Heart left ventricle (tissue), 16 donors: ENCODE results near the gene FREM1. TPM values are rescaled to one million over a fixed set of nuclear protein-coding genes. Genes with fewer than 3 reads are reported as not detected.

Source experiments
- ATAC-seq, 4 donors: fragments of 200-7000 bp; cut with Tn5 transposase; one replicate each; pipeline ENCODE4 v1.9.1; 2020 to 2022; ENCODE audit warnings: moderate library complexity in 4 of 4, mild to moderate bottlenecking in 3 of 4, moderate number of reproducible peaks in 1 of 4
- DNase-seq, 5 donors: peaks; one replicate each; pipeline ENCODE4 v3.0.0-alpha.2; 2020
- H3K27ac ChIP-seq, 12 donors: fragments of 200-600 bp; sonication (generic) in 4 of 12; one replicate each; pipeline versions ENCODE4 v1.5.0 to v1.8.0; 2016 to 2022; ENCODE audit warnings: mild to moderate bottlenecking in 2 of 12
- H3K27me3 ChIP-seq, 9 donors: fragments of 200-600 bp; sonication (generic) in 2 of 9; one replicate each; pipeline versions ENCODE4 v1.5.1 to v1.8.0; 2016 to 2022; ENCODE audit warnings: mild to moderate bottlenecking in 3 of 9
- H3K36me3 ChIP-seq, 9 donors: fragments of 200-600 bp; sonication (generic) in 2 of 9; one replicate each; pipeline versions ENCODE4 v1.5.0 to v1.8.0; 2018 to 2022; ENCODE audit warnings: mild to moderate bottlenecking in 2 of 9
- H3K4me1 ChIP-seq, 12 donors: fragments of 200-600 bp; sonication (generic) in 4 of 12; one replicate each; pipeline versions ENCODE4 v1.5.0 to v1.8.0; 2016 to 2022; ENCODE audit warnings: mild to moderate bottlenecking in 3 of 12
- H3K4me3 ChIP-seq, 12 donors: fragments of 200-600 bp; sonication (generic) in 4 of 12; one replicate each; pipeline versions ENCODE4 v1.5.0 to v1.8.0; 2017 to 2022; ENCODE audit warnings: mild to moderate bottlenecking in 9 of 12, moderate library complexity in 4 of 12
- H3K9me3 ChIP-seq, 12 donors: fragments of 200-600 bp; sonication (generic) in 4 of 12; one replicate each; pipeline versions ENCODE4 v1.5.0 to v1.8.0; 2016 to 2022; ENCODE audit warnings: mild to moderate bottlenecking in 1 of 12
- POLR2A ChIP-seq, 2 donors: fragments of 450-650 bp; IDR thresholded peaks; one replicate each; pipeline ENCODE4 v1.6.1; 2017; ENCODE audit warnings: antibody characterized with exemption in 2 of 2, mild to moderate bottlenecking in 2 of 2, moderate library complexity in 2 of 2
- WGBS, 4 donors: extraction: QIAGEN DNeasy Blood & Tissue Kit in 2 of 4; methylation state at CpG; one replicate each; pipeline versions ENCODE4 v1.1.5 to v1.1.7; 2013 to 2018; 5-methylcytosine and 5-hydroxymethylcytosine counted together
- intact Hi-C, 10 donors: fragments of 100-400 bp; cut with DNase I; formaldehyde crosslinking; loops; one replicate each; pipeline versions ENCODE4 v1.11.1 to v1.14.2; 2022
- polyA plus RNA-seq, 2 donors: library from polyadenylated mRNA; stranded (reverse); fragments of 200-250 nt; gene quantifications; one replicate each; pipeline ENCODE4 v1.2.3, GENCODE V29; 2013
- total RNA-seq, 9 donors: library from RNA; depleted of rRNA in 2 of 9; stranded (reverse); fragments of >200 nt in 2 of 9; fragmentation: NEBNext Ultra II Directional in 3 of 9; extraction: Animal tissue kit (Norgen Biotek cat#: 25700) in 3 of 9; gene quantifications; one replicate each; pipeline versions ENCODE4 v1.1.0 to v1.2.4, GENCODE V29; 2016 to 2023
- TF ChIP-seq, protein P1 (sequence below), 12 donors: fragments of 200-600 bp; sonication (generic) in 4 of 12; IDR thresholded peaks; one replicate each; pipeline versions ENCODE4 v1.5.0 to v1.8.0; 2018 to 2022; ENCODE audit warnings: antibody characterized with exemption in 12 of 12, mild to moderate bottlenecking in 5 of 12
- donor health status: ischemic (EF 13 %, LVEDD 7.1; RV severe dilation, severe dysfunction).
- donor health status: healthy with polysubstance abuse.
- donor health status: DM: no; HTN: yes; CAD: no.
- donor health status: DM: no; HTN: no; CAD: no.
- donor health status: ischemic (EF 25% LVEDD 6.9; RV normal size, moderate dysfunction).
- donor health status: ischemic (EF 25% LVEDD 5.7; RV mildly dilated, moderate dysfunction).
- donor health status: healthy.
- donor health status: DM: yes; HTN: yes; CAD: no.
- donor health status: ischemic (EF 35%, LVEDD 5.7; RV mildly dilated, moderate dysfunction).
- donor health status: nonischemic (EF 11% LVEDD 7.7; RV severe dilation, severe dysfunction).
- donor health status: DM: yes; HTN: yes; CAD: no.
- donor health status: PGD.
- donor health status: ischemic (EF 29% LVEDD 5.4; RV normal size, mild dysfunction).
- donor health status: nonischemic (EF 23%, LVEDD 6.1; RV moderate dilation, normal function).

The FREM1 gene
- total and polyA plus RNA-seq, 11 donors: 0.29 to 6.5 (median 1.9) TPM

DNA sequence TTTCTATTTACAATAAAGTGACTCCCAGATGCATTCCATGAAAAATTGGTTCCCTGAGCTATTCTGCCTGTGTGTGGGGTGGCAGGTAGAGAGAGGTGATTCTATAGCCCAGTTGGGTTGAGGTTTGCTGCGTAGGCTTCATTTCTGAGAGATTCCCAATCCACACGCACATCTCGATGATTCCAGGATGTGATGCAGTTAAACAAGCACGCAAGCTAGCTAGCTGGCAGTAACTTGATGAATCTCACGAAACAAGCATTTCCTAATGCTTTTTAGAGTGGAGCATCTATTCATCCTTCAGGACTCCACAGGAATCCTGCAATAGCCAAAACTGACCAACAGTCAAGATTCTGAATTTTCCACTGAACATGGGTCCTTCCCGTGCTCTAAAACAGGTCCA lies 143.9 kb downstream of the FREM1 start:
- Histone ChIP-seq H3K27me3 (no peaks in the 10 kb centered on the region), H3K9me3 (no peaks in the 10 kb centered on the region), H3K4me3 (no peak overlapping the region), H3K27ac (no peak overlapping the region), H3K4me1 (peaks cover 0 to 4% (median 0%) of the 10 kb centered on the region in 12 donors), H3K36me3 (no peaks in the 10 kb centered on the region)
- intact Hi-C loops: loop anchor here in 9 of 10 donors (5.0 to 10.0 kb wide), 7 partner anchors 149 to 1731 kb away; no protein-coding TSS in a partner anchor
- DNase-seq: no peak
- ATAC-seq: no peak
- TF ChIP-seq, protein P1, sequence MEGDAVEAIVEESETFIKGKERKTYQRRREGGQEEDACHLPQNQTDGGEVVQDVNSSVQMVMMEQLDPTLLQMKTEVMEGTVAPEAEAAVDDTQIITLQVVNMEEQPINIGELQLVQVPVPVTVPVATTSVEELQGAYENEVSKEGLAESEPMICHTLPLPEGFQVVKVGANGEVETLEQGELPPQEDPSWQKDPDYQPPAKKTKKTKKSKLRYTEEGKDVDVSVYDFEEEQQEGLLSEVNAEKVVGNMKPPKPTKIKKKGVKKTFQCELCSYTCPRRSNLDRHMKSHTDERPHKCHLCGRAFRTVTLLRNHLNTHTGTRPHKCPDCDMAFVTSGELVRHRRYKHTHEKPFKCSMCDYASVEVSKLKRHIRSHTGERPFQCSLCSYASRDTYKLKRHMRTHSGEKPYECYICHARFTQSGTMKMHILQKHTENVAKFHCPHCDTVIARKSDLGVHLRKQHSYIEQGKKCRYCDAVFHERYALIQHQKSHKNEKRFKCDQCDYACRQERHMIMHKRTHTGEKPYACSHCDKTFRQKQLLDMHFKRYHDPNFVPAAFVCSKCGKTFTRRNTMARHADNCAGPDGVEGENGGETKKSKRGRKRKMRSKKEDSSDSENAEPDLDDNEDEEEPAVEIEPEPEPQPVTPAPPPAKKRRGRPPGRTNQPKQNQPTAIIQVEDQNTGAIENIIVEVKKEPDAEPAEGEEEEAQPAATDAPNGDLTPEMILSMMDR (IDR thresholded peaks at IDR 0.05): no peak
- TF ChIP-seq POLR2A (IDR thresholded peaks at IDR 0.05): no peak
- 72 to 86% (median 78%) methylated on average over 6 of the region's 6 CpGs for WGBS, 4 donors

DNA sequence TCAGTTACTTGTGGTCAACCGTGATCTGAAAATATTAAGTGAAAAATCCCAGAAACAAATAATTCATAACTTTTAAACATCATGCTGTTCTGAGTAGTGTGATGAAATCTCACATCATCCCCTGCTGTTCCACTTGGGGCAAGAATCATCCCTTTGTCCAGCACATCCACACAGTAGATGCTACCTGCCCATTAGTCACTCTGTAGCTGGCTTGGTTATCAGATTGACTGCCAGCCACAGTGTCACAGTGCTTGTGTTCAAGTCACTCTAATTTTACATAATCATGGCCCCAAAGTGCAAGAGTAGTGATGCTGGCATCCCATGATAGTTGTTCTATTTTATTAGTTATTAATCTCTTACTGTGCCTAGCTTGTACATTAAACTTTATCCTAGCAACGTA lies 148.6 kb downstream of the FREM1 start:
- no peak for TF ChIP-seq POLR2A (IDR thresholded peaks at IDR 0.05)
- TF ChIP-seq, protein P1 (IDR thresholded peaks at IDR 0.05): no peak
- no peaks in the 10 kb centered on the region for H3K4me1 ChIP-seq
- DNase-seq (no peak), ATAC-seq (no peak)
- intact Hi-C loops: loop anchor here in 4 of 10 donors (10.0 kb wide), 3 partner anchors 287 to 1727 kb away; no protein-coding TSS in a partner anchor
- H3K36me3 ChIP-seq: no peaks in the 10 kb centered on the region
- H3K27me3 ChIP-seq: no peaks in the 10 kb centered on the region
- H3K27ac ChIP-seq: no peak overlapping the region
- H3K9me3 ChIP-seq: no peaks in the 10 kb centered on the region
- 86 to 93% (median 92%) methylated on average over 2 of the region's 2 CpGs for WGBS, 4 donors
- H3K4me3 ChIP-seq: no peak overlapping the region

DNA sequence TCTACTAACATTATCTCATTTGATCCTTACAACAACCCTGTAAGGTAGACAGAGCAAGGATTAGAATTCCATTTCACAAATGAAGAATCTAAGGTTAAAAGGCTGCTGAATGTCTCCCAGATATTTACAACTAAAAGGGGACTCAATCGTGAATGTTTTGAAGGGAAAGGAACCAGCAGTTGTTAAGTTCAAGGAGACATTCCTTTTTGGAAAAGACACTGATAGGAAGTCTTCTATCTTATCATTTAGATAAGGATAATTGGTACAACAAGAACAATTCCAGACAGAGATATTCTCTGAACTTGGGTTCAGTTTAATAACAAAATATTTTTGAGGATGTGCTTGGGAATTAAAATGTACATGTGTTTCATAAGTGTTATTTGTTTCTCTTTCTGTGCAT lies 150.2 kb downstream of the FREM1 start:
- intact Hi-C loops: loop anchor here in 4 of 10 donors (10.0 kb wide), 3 partner anchors 285 to 1725 kb away; no protein-coding TSS in a partner anchor
- TF ChIP-seq, protein P1 (IDR thresholded peaks at IDR 0.05): no peak
- no peak for TF ChIP-seq POLR2A (IDR thresholded peaks at IDR 0.05)
- Histone ChIP-seq H3K9me3 (no peaks in the 10 kb centered on the region), H3K27ac (no peak overlapping the region), H3K27me3 (no peaks in the 10 kb centered on the region), H3K4me1 (no peaks in the 10 kb centered on the region), H3K36me3 (no peaks in the 10 kb centered on the region), H3K4me3 (no peak overlapping the region)
- ATAC-seq (no peak), DNase-seq (no peak)
- 0 to 2% (median 0%) methylated on average over 1 of the region's 1 CpG for WGBS, 4 donors

DNA sequence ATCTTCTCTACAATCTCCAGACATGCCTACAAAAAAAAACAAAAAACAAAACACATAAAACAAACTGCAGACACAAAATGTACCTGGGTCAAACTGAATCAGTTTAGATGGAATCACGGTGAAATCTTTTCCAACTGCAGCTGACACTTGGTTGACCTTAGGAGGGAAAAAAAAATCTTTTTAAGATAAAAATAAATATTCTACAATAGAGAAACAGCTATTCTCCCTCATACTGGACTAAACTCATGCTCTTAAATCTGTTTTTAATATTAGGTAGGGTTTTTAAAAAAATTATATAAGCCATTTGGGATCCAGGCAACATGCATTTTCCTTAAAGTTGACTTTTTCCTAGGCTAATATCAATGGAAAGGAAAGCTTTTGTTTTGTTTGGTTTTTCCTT lies 153.9 kb downstream of the FREM1 start:
- WGBS, 4 donors: 51 to 67% (median 55%) methylated on average over 1 of the region's 1 CpG
- ATAC-seq: no peak

More for the DNA sequence above, 153.9 kb downstream of the FREM1 start:
- TF ChIP-seq POLR2A (IDR thresholded peaks at IDR 0.05): no peak
- TF ChIP-seq, protein P1 (IDR thresholded peaks at IDR 0.05): no peak
- H3K4me3 ChIP-seq: no peak overlapping the region
- intact Hi-C loops: loop anchor here in 1 of 10 donors (10.0 kb wide), 1 partner anchor 61 kb away; the partner anchor contains the start of gene ZDHHC21
- peaks cover 0 to 5% (median 0%) of the 10 kb centered on the region in 12 donors for H3K4me1 ChIP-seq
- H3K36me3 ChIP-seq: no peaks in the 10 kb centered on the region
- H3K27ac ChIP-seq: no peak overlapping the region
- no peak for DNase-seq
- no peaks in the 10 kb centered on the region for H3K9me3 ChIP-seq
- H3K27me3 ChIP-seq: no peaks in the 10 kb centered on the region
